Duodenal mucosa (tissue), 2 donors: ENCODE results near the gene TREML4.

ENCODE experiments used
- H3K27ac ChIP-seq: one replicate; pipeline ENCODE4 v1.7.0; 2013; ENCODE audit warnings: low read depth, low read length
- H3K27me3 ChIP-seq, 2 donors: one replicate each; pipeline ENCODE4 v1.7.0; 2013; ENCODE audit warnings: low read length in 2 of 2, control low read depth in 1 of 2; ENCODE audit not compliant: insufficient read depth in 2 of 2, control insufficient read depth in 1 of 2
- H3K36me3 ChIP-seq, 2 donors: one replicate each; pipeline ENCODE4 v1.7.0; 2013; ENCODE audit warnings: low read length in 2 of 2, control low read depth in 1 of 2; ENCODE audit not compliant: insufficient read depth in 2 of 2, control insufficient read depth in 1 of 2
- H3K4me1 ChIP-seq, 2 donors: one replicate each; pipeline ENCODE4 v1.7.0; 2013; ENCODE audit warnings: low read length in 2 of 2, control low read depth in 1 of 2; ENCODE audit not compliant: insufficient read depth in 2 of 2, control insufficient read depth in 1 of 2
- H3K4me3 ChIP-seq, 2 donors: one replicate each; pipeline ENCODE4 v1.7.0; 2013; ENCODE audit warnings: low read length in 2 of 2, low read depth in 1 of 2
- H3K9ac ChIP-seq, 2 donors: one replicate each; pipeline ENCODE4 v1.7.0; 2013; ENCODE audit warnings: low read length in 2 of 2, low read depth in 1 of 2
- H3K9me3 ChIP-seq, 2 donors: one replicate each; pipeline ENCODE4 v1.7.0; 2013; ENCODE audit warnings: low read length in 2 of 2, control low read depth in 1 of 2; ENCODE audit not compliant: control insufficient read depth in 1 of 2

TREML4 gene

DNA sequence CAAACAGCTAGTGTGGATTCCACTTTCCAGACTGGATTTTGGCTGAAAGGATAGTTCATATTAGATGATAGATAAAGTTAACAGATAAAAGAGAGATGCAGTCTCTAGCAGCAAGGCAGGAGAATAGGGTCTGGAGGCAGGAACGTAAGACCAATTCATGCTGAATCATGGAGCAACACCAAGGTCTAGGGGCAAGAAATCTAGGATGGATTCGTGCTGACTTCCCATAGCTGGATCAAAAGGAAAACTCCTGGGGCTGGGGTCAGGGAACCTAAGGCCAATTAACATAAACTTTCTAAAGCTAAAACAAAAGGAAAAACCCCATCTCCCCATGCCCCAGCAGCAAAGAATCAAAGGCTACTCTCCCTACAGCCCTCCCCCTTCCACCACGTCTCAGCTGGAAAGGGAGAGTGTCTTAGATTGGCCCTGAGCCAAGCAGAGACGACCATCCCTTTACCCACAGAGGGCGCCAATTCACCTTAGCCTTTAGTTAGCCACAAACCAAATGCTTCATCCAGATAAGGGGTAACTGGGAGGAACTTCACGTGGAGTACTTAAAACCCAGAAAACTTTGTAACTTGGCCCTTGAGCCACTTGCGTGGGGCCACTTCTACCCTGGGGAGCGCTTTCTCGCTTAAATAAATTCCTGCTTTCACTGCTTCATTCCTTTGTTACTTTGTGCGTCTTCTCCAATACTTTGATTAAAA is 50.7 kb downstream of the TREML4 start:
- Histone ChIP-seq H3K36me3 (no peaks in the 10 kb centered on the region), H3K4me3 (no peak overlapping the region), H3K9me3 (no peaks in the 10 kb centered on the region), H3K27ac (no peak overlapping the region), H3K4me1 (no peaks in the 10 kb centered on the region), H3K27me3 (no peaks in the 10 kb centered on the region), H3K9ac (no peak overlapping the region)

GRCh38 chr6:41280381-41281057 is 52.4 kb downstream of the TREML4 start:
- Histone ChIP-seq H3K9me3 (no peaks in the 10 kb centered on the region), H3K4me1 (no peaks in the 10 kb centered on the region), H3K27ac (no peak overlapping the region), H3K4me3 (no peak overlapping the region), H3K27me3 (peaks cover 0 to 3% of the 10 kb centered on the region in 2 donors), H3K9ac (no peak overlapping the region), H3K36me3 (no peaks in the 10 kb centered on the region)

GRCh38 chr6:41283600-41283999 is 55.5 kb downstream of the TREML4 start:
- Histone ChIP-seq H3K36me3 (no peaks in the 10 kb centered on the region), H3K4me3 (no peak overlapping the region), H3K4me1 (peaks cover 0 to 3% of the 10 kb centered on the region in 2 donors), H3K9ac (no peak overlapping the region), H3K27me3 (peaks cover 0 to 4% of the 10 kb centered on the region in 2 donors), H3K9me3 (no peaks in the 10 kb centered on the region), H3K27ac (no peak overlapping the region)

DNA sequence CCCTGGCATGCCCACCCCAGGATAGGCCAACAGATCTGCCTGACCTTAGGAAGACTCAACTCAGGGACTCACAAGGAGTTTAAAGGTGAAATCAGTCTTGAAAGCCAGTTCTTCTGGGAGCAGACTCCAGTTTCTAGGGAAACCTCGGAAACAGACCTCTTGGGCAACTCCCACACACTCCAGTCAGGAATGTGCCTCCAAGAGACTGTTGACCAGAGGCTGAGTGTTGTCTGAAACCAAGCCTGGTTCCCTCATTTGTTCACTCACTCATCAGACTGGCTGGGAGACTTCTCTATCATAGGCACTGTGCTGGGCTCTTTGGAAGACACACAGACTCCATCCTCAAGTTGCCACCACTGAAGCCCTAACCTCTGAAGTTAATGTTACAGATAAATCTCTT is 56.6 kb downstream of the TREML4 start:
- H3K36me3 ChIP-seq: no peaks in the 10 kb centered on the region
- H3K9me3 ChIP-seq: no peaks in the 10 kb centered on the region

GRCh38 chr6:41286544-41287346 is 58.6 kb downstream of the TREML4 start, which contains the start of gene TREM1:
Gene TREM1, minus strand, starts transcription at chr6:41286682. Its CDS starts 27 bp downstream, at chr6:41286655.
- Histone ChIP-seq H3K27ac (no peak within 1 kb of the TSS), H3K36me3 (no peaks in the 10 kb centered on the region), H3K4me1 (peaks cover 0 to 3% of the 10 kb centered on the region in 2 donors), H3K4me3 (no peak within 1 kb of the TSS), H3K9me3 (no peaks in the 10 kb centered on the region), H3K27me3 (peaks cover 0 to 4% of the 10 kb centered on the region in 2 donors), H3K9ac (no peak within 1 kb of the TSS)

More for the DNA sequence above, 56.6 kb downstream of the TREML4 start:
- H3K9ac ChIP-seq: no peak overlapping the region
- peaks cover 0 to 3% of the 10 kb centered on the region in 2 donors for H3K4me1 ChIP-seq
- H3K27me3 ChIP-seq: peaks cover 0 to 4% of the 10 kb centered on the region in 2 donors
- H3K27ac ChIP-seq: no peak overlapping the region
- no peak overlapping the region for H3K4me3 ChIP-seq

DNA sequence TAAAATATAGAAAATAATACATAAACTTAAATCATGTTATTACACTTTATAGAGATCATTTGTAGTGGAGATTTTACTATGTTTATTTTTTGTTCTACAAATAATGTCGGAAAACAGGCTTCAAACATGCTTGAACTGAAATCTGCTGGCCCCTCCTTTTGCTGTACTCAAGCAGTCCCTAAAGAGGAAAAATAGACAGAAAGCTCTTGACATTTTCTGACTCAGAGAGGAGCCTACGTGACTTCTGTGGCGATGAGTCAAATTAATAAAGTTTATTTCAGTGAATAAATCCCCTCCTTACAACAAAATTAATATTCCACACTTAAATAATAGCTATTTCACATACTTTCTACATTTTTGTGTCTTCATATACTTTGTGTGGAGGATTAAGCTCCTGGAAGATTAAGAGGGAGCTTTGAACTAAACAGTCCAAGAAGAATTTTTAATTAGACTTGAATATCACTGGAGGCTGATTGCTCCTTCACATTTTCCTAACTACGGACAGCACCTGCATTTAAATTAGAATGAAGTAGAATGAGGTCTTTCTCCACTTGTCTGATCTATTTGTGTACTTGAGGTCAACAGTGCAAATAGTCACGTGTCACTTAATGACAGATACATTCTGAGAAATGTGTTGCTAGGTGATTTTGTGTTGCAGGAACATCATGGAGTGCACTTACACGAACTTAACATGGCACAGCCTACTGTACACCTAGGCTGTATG is 60.0 kb downstream of the TREML4 start:
- no peak overlapping the region for H3K27ac ChIP-seq
- peaks cover 0 to 3% of the 10 kb centered on the region in 2 donors for H3K4me1 ChIP-seq
- no peaks in the 10 kb centered on the region for H3K9me3 ChIP-seq
- H3K4me3 ChIP-seq: no peak overlapping the region
- peaks cover 0 to 4% of the 10 kb centered on the region in 2 donors for H3K27me3 ChIP-seq
- no peak overlapping the region for H3K9ac ChIP-seq
- H3K36me3 ChIP-seq: no peaks in the 10 kb centered on the region
